Epidermal melanocyte (primary cell): ENCODE measurements around the gene C2orf49.
"Not testable (repeated sequence)": the region's sequence is repeated elsewhere in the genome, so short reads cannot be mapped to it uniquely, and the experiment has no call there.

Experiments used
- DNase-seq: peaks from one replicate; pipeline ENCODE4 v3.0.0; 2011; ENCODE audit warnings: low spot score; ENCODE audit not compliant: insufficient read length

C2orf49 gene

DNA sequence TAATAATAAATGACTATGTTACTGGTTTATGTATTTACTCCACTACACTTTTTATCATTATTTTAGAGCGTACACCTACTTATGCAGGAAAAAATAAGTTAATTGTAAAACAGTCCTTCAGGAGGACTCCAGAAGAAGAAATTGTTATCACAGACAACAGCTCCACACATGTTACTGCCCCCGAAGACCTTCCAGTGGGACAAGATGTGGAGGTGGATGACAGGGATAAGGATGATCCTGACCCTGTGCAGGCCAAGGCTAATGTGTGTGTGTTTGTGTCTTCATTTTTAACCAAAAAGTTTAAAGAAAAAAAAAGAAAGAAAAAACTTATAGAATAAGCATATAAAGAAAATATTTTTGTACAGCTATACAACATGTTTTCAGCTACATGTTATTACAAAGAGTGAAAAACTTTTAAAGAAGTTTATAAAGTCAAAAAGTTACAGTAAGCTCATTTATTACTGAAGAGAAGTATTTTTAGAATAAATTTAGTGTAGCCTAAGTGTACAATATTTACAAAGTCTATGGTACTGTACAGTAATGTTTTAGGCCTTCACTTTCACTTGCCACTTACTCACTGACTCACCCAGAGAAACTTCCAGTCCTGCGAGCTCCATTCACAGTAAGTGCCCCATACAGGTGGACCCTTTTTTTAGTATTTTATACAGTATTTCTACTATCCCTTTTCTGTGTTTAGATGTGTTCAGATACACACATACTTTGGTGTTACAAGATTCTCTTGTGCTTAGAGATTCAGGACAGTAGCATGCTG lies 15.3 kb upstream of the C2orf49 start:
- DNase-seq = no peak

DNA sequence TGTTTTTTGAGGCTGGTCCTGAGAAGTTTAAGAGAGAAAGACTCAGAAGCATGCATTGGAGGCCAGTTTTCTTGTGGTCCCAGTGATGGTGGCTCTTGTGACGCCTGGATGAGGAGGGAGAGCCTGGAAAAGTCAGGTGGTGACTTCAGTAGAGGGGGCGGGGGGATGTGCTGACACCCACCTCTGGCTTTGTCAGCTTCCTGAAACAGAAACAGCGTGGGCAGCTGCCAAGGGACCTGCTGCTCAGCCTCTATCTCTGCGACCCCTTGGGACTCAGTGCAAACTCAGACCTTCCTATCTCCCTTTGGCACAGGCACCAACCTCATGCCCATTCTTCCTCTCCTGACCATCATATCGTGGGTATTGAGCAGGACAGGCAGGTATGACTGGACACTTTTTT lies 14.2 kb upstream of the C2orf49 start:
- no peak for DNase-seq

DNA sequence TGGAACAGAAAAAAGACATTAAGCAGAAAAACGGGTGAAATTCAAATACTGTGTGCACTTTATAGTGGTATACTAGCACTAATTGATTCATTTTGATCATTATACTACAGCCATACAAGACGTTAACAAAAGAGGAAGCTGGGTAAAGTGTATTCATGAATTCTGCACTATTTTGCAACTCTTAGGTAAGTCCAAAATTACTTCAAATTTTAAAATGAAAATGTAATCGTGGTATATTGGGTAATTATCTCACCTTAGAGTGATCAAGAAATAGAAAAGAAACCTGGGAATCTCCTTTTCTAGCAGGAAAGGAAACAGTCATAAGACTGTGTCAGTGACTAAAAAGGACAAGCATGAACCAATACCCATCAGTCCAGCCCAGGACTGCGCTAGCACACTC lies 13.2 kb upstream of the C2orf49 start:
- no peak for DNase-seq

DNA sequence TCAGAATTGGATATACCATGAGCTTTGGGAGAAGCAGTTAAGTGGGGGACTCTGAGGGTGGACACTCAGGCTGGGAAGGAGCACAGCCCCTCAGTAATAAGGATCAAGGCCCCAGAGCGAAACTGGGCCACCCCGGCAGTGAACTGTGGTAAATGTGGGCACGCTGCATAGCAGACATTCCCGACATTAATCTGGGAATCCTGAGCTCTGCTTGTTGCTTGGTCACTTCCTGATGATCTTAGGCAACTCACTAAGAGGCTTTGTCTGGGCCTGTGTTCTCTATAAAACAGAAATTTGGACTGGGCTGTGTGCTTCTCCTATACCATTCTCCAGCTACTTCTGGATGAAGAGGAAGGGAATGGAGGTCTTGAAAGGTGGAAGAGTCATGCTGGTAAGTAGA lies 12.6 kb upstream of the C2orf49 start:
- DNase-seq = peak; percentile 87

DNA sequence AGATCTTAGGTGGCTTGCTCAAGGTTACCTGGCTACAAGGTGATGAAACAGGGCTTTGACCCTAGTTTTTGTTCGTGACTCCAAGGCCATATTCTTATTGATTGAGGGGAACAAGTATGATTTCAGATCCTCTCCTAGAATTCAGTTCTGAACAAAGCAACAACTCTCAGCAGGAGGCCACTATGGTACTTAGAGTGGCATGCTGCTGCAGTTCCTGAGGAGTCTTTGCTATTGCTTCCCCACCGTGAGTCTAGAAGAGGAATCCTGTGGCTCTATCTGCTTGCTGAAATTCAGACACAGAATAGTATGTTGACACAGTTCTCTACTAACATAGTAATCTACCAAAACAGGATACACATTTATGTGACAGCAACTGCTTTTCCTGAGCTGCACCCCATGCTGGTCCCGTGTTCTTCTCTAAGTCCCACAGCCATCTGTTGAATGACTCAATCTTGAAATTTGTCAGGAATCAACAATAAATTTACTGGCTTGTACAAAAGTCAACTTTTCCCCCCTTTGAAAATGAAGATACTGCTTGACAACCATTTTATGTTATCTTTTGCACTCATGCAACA lies 11.9 kb upstream of the C2orf49 start:
- DNase-seq = no peak

GRCh38 chr2:105327271-105327670 lies 10.1 kb upstream of the C2orf49 start:
- not testable (repeated sequence) for DNase-seq

GRCh38 chr2:105327690-105328089 lies 9.7 kb upstream of the C2orf49 start:
- DNase-seq = no peak

GRCh38 chr2:105328281-105329196 lies 8.8 kb upstream of the C2orf49 start:
- DNase-seq = peak; percentile 52

- DNase-seq = no peak
Observed at GRCh38 chr2:105329197-105329554, 8.2 kb upstream of the C2orf49 start.

DNA sequence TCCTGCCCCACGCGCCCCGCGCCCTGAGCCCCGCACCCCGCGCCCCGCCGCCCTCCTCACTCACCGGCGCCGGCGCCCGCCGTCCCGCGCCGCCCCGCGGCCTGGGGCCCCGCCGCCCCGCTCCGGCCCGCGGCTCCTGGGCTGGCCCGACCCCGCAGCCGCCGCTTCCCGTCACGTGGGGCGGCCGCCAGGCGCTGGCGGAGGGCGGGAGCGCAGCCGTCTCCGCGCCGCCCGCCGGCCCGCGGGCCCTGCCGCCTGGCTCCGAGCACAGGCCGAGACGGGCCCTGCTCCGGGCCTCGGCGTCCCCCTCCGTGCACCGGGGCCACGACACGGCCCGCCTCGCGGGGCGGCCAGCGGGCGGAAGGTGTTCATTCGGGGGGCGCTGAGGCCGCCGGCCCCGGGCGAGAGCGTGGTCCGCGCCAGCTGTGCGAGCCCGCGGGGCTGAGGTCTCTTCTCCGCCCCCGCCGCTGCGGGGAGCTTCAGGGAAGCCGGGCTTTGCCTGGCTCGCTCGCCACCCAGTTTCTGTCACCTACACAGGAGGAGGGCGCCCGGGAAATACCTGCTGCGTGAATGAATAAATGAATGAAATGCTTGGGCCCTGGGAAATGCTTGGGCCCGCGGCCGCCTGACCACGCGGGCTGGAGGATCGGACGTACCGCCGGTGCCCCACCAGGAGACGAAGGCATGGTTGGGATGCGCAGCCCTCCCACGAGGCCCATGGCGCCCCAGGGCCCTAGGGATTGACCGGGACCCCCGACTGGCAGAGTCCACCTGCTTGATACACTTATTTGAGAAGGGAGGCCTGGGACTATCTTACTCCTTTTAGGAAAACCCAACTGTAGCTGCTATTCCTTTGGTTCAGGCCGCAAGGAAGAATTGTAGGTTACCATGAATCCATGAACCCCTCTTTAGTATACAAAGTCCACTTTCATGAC lies 7.5 kb upstream of the C2orf49 start, which contains the start of gene TGFBRAP1:
Gene TGFBRAP1 (minus strand): TSS at position 175 of the 935 bp plus-strand sequence. CDS start 21,434 bp downstream, outside the sequence.
- no peak for DNase-seq

DNA sequence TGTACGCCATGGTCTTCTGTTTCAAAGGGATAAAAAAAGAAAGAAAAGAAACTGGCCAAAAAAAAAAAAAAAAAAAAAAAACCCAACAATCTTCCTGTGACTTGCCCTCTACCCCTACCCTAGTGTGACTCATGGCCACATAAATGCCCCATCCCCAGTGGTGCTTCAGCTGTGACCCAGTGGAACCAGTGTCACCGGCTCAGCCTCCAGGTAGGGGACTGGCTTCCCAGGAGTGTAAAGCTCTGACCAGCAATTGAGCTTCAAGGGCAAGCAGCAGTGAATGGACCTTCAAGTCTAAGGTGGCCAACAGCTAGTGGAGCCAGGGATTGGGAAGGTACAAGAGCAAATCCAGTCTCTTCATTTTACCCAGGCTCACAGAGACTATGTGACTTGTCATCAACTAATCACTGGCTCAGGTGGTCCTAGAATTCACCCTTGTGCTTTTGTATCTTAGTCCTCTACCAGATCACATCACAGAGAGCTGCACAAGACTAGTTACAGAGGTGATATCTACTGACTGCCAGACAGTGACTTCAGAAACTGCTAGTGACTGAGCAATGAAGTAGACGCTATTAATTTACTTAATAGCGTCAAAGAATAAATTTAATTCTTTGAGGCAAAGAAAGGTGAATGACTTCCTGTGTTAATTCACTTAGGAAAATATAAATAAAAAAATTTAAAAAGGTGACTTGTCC lies 6.5 kb upstream of the C2orf49 start:
- no peak for DNase-seq

DNA sequence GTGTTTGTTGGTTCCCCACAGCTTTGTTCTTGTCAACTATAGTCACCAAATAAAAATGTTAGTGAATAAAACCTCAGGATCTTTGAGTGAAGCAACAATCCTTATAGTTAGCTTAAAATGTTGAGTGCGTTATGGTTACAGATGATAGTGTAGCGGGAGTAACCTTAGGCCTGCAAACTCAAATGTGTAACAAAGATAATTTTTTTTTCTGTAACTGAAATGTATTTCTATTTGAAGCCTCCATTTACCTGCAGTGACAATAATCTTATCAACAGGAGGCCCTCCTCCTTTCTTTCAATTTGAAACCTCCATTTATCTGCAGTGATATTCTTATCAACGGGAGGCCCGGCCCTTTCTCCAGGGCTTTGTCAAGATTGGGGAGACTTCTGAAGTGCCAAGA lies 3.1 kb upstream of the C2orf49 start:
- DNase-seq = no peak

GRCh38 chr2:105335469-105335868 lies 1.9 kb upstream of the C2orf49 start:
- no peak for DNase-seq

- no peak for DNase-seq
Observed at GRCh38 chr2:105336786-105337121, 586 bp upstream of the C2orf49 start.

- DNase-seq = no peak
Observed at GRCh38 chr2:105338020-105338385, 663 bp downstream of the C2orf49 start.

DNA sequence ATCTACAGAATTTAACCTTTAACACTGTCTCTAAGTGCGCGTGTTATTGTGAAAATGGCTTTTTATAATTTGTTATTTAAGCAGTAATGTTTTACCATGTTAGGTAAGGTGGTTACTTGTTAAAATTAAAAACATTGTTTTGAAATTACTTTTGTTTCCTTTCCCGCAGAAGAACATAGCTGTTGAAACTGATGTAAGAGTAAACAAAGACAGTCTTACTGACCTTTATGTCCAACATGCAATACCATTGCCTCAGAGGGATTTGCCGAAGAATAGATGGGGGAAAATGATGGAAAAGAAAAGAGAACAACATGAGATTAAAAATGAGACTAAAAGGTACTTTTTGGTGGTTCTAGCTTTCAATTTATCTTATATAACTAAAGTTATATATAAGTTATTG lies 2.1 kb downstream of the C2orf49 start:
- no peak for DNase-seq

DNA sequence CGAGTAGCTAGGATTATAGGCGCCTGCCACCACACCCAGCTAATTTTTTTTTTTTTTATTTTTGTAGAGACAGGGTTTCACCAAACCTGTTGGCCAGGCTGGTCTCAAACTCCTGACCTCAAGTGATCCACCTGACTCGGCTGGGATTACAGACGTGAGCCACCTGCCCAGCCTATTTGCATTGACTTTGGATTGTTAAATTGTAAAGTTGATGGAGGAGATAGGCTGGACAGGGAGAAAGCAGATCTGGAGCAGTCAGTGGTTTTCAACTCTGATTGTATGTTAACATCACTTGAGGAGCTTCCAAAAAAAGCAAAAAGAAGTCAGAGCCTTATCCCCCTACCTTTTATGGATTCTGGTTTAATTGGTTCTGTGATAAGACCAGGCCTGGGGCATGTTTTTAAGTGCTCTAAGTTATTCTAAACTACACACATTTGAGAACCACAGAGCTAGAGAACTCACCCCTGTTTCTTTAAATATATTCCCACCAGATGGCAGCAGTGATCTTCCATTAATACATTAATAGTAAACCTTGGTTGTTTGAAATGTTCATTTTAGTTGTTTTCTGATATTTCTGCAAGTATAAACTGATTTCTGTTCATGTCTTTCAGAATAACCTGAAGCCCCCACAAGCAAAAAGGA lies 7.5 kb downstream of the C2orf49 start:
- DNase-seq = no peak

DNA sequence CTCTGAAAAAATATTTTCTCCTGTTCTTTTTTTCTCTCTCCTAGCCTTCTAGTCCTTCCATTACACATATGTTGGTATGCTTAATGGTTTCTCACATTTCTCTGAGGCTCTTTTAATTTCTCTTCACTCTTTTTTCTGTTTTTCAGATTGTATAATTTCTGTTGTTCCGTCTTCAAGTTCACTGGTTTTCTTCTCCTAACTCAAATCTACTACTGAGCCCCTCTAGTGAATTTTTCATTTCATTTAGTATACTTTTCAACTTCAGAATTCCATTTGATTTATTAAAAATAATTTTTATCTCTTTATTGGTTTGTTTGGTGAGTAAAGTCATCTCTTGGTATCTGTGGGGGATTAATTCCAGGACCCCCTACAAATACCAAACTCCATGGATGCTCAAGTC lies 19.8 kb downstream of the C2orf49 start:
- DNase-seq = no peak

- no peak for DNase-seq
Observed at GRCh38 chr2:105358593-105358992, 21.3 kb downstream of the C2orf49 start.
